Skin of body (tissue), 2 donors: ENCODE data around the gene APEX2. TPM values are rescaled to one million over a fixed set of nuclear protein-coding genes. Genes with fewer than 3 reads are reported as not detected.
"Not testable (repeated sequence)": the region's sequence is repeated elsewhere in the genome, so short reads cannot be mapped to it uniquely, and the experiment has no call there.

Source experiments
- DNase-seq: peaks from one replicate; lab custom pipeline; 2025; lab: John Stamatoyannopoulos, UW
- total RNA-seq: library from RNA; depleted of rRNA; stranded (reverse); fragments of >200 nt; gene quantifications from one replicate; pipeline ENCODE4 v1.2.3, GENCODE V29; 2014

APEX2 gene
- 5.3 TPM for total RNA-seq

- DNase-seq: peak; percentile 82
These were observed at the start of gene APEX2 for GRCh38 chrX:54999717-55000598. Gene APEX2 (plus strand): TSS chrX:55000363. CDS start chrX:55000423, 60 bp downstream.

- DNase-seq: no peak
These were observed 49.3 kb upstream of the APEX2 start for GRCh38 chrX:54950730-54951375.

- no peak for DNase-seq
These were observed 38.4 kb upstream of the APEX2 start for GRCh38 chrX:54961750-54962149.

GRCh38 chrX:54964766-54965497 lies 35.2 kb upstream of the APEX2 start:
- DNase-seq: no peak

- DNase-seq: no peak
These were observed 22.8 kb upstream of the APEX2 start for GRCh38 chrX:54977387-54977786.

GRCh38 chrX:54978448-54978847 lies 21.7 kb upstream of the APEX2 start:
- DNase-seq: no peak

- no peak for DNase-seq
These were observed 20.7 kb upstream of the APEX2 start for GRCh38 chrX:54979432-54979831.

- no peak for DNase-seq
These were observed 19.8 kb upstream of the APEX2 start for GRCh38 chrX:54980334-54980733.

GRCh38 chrX:54983306-54983705 lies 16.9 kb upstream of the APEX2 start:
- not testable (repeated sequence) for DNase-seq

GRCh38 chrX:54991706-54992105 lies 8.5 kb upstream of the APEX2 start:
- DNase-seq: no peak

- DNase-seq: no peak
These were observed 7.1 kb upstream of the APEX2 start for GRCh38 chrX:54992911-54993622.

- no peak for DNase-seq
These were observed 6.1 kb upstream of the APEX2 start, which contains the start of gene PFKFB1 for GRCh38 chrX:54994099-54994498. Gene PFKFB1 (minus strand): TSS chrX:54994188. CDS start chrX:54994007, 181 bp downstream.

- no peak for DNase-seq
These were observed 5.4 kb upstream of the APEX2 start for GRCh38 chrX:54994668-54995351.

- no peak for DNase-seq
These were observed 4.5 kb upstream of the APEX2 start for GRCh38 chrX:54995621-54996020.

GRCh38 chrX:55004231-55004630 lies 4.1 kb downstream of the APEX2 start:
- DNase-seq: no peak

GRCh38 chrX:55005256-55005655 lies 5.1 kb downstream of the APEX2 start:
- no peak for DNase-seq

GRCh38 chrX:55006827-55007621 lies 6.9 kb downstream of the APEX2 start:
- no peak for DNase-seq

GRCh38 chrX:55007656-55008055 lies 7.5 kb downstream of the APEX2 start:
- no peak for DNase-seq

GRCh38 chrX:55008571-55009358 lies 8.6 kb downstream of the APEX2 start:
- no peak for DNase-seq
